Lung (tissue), 12 donors: ENCODE data around the gene ZFTA. TPM values are rescaled to one million over a fixed set of nuclear protein-coding genes. Genes with fewer than 3 reads are reported as not detected.

Experiments used
- ATAC-seq: fragments of 200-7000 bp; cut with Tn5 transposase; one replicate; pipeline ENCODE4 v1.9.1; 2020; ENCODE audit warnings: moderate number of reproducible peaks; ENCODE audit not compliant: insufficient read depth, low FRiP score
- DNase-seq, 3 donors: peaks; one replicate each; pipeline ENCODE4 v3.0.0-alpha.2; 2013 to 2017
- H3K27ac ChIP-seq, 2 donors: one replicate each; pipeline ENCODE4 v1.5.1; 2013; ENCODE audit warnings: mild to moderate bottlenecking in 2 of 2, moderate library complexity in 2 of 2, control low read depth in 1 of 2, inconsistent platforms in 1 of 2, low read depth in 1 of 2, low read length in 1 of 2
- H3K27me3 ChIP-seq, 3 donors: one replicate each; pipeline ENCODE4 v1.5.1; 2013; ENCODE audit warnings: low read length in 2 of 3; ENCODE audit not compliant: control insufficient read depth in 3 of 3, insufficient read depth in 3 of 3
- H3K36me3 ChIP-seq, 4 donors: one replicate each; pipeline ENCODE4 v1.5.1; 2013; ENCODE audit warnings: low read length in 4 of 4, mild to moderate bottlenecking in 1 of 4, moderate library complexity in 1 of 4; ENCODE audit not compliant: control insufficient read depth in 4 of 4, insufficient read depth in 4 of 4
- H3K4me1 ChIP-seq, 5 donors: one replicate each; pipeline ENCODE4 v1.5.1; 2013; ENCODE audit warnings: low read length in 5 of 5, mild to moderate bottlenecking in 2 of 5, moderate library complexity in 1 of 5; ENCODE audit not compliant: control insufficient read depth in 5 of 5, insufficient read depth in 5 of 5
- H3K4me3 ChIP-seq: one replicate; pipeline ENCODE4 v1.5.1; 2013; ENCODE audit warnings: mild to moderate bottlenecking, control low read depth, moderate library complexity
- H3K9ac ChIP-seq, 2 donors: one replicate each; pipeline ENCODE4 v1.5.1; 2013; ENCODE audit warnings: low read length in 2 of 2, control low read depth in 1 of 2; ENCODE audit not compliant: insufficient read depth in 1 of 2
- H3K9me3 ChIP-seq, 4 donors: one replicate each; pipeline ENCODE4 v1.5.1; 2013; ENCODE audit warnings: low read length in 3 of 4, mild to moderate bottlenecking in 1 of 4, moderate library complexity in 1 of 4; ENCODE audit not compliant: control insufficient read depth in 4 of 4, insufficient read depth in 3 of 4
- CTCF ChIP-seq: IDR thresholded peaks from 2 replicates; pipeline ENCODE4 v1.5.1; 2012; ENCODE audit warnings: mild to moderate bottlenecking; ENCODE audit errors: control extremely low read depth, extremely low read depth
- WGBS, 2 donors: extraction: QIAGEN DNeasy Blood & Tissue Kit; methylation state at CpG; one replicate each; pipeline ENCODE4 v1.1.7; 2013; 5-methylcytosine and 5-hydroxymethylcytosine counted together
- polyA plus RNA-seq, 2 donors: library from polyadenylated mRNA; stranded (reverse); fragments of 200-250 nt; gene quantifications; one replicate each; pipeline ENCODE4 v1.2.1, GENCODE V29; 2013
- total RNA-seq, 2 donors: library from RNA; depleted of rRNA in 1 of 2; stranded (reverse); fragments of >200 nt in 1 of 2; gene quantifications; one replicate each; pipeline ENCODE4 v1.2.1, GENCODE V29; 2014 to 2021
- donor health status: control.
- donor health status: control.
- donor health status: Bipolar disorder and iron deficiency.
- donor health status: healthy.
- donor health status: DM: yes; HTN: yes; CAD: no.

Gene ZFTA
- total and polyA plus RNA-seq, 4 donors, result 4.1 to 21.8 (median 6.7) TPM

- no peak for TF ChIP-seq CTCF
- WGBS, 2 donors, result 75 to 88% methylated on average over 34 of the region's 34 CpGs
- no peak overlapping the region for H3K4me3 ChIP-seq
- H3K36me3 ChIP-seq, result peaks cover 2 to 14% (median 3%) of the 10 kb centered on the region in 4 donors
- H3K27ac ChIP-seq, result no peak overlapping the region
- no peaks in the 10 kb centered on the region for H3K9me3 ChIP-seq
- ATAC-seq (no peak), DNase-seq (peak; percentile 35 to 46 (median 45))
- H3K4me1 ChIP-seq, result peaks cover 0 to 45% (median 8%) of the 10 kb centered on the region in 5 donors
- H3K27me3 ChIP-seq, result no peaks in the 10 kb centered on the region
- H3K9ac ChIP-seq, result no peak overlapping the region
Measured at GRCh38 chr11:63761931-63762653, 6.5 kb downstream of the ZFTA start.

- ATAC-seq (no peak), DNase-seq (no peak)
- Histone ChIP-seq H3K9ac (no peak overlapping the region), H3K27me3 (no peaks in the 10 kb centered on the region), H3K36me3 (peaks cover 2 to 16% (median 5%) of the 10 kb centered on the region in 4 donors), H3K4me1 (peaks cover 0 to 36% (median 8%) of the 10 kb centered on the region in 5 donors), H3K27ac (no peak overlapping the region), H3K9me3 (no peaks in the 10 kb centered on the region), H3K4me3 (no peak overlapping the region)
- TF ChIP-seq CTCF, result no peak
- WGBS, 2 donors, result 87 to 88% methylated on average over 10 of the region's 10 CpGs
Measured at GRCh38 chr11:63761188-63761587, 7.4 kb downstream of the ZFTA start.

DNA sequence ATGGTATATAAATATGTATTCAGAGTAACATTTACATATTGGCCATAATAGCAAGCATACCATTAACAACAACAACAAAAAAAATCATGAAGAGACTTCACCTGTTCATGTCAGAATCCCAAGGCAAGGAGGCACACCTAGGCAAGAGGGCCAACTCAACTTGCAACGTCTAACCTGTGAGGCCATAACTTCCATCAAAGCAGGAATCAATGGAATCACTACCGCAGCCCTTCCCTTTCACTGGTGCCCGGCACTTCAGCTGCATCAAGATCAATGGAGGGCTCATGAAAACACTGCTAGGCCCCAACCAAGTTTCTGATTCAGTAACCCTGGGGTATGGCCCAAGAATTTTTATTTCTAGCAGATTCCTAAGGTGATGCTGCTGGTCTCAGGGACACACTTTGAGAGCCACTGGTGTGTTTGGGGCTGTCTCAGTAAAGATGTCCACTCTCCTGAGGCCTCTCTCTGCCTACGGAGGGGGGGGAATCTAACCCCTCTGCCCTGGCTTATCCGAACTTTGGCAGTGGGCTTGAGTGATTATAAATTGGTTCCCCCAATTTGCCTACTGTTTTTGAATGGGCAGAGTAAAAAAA lies 8.0 kb downstream of the ZFTA start:
- 86 to 87% methylated on average over 5 of the region's 5 CpGs for WGBS, 2 donors
- H3K27ac ChIP-seq, result no peak overlapping the region
- no peaks in the 10 kb centered on the region for H3K27me3 ChIP-seq
- no peak for TF ChIP-seq CTCF
- peaks cover 2 to 16% (median 6%) of the 10 kb centered on the region in 4 donors for H3K36me3 ChIP-seq
- no peaks in the 10 kb centered on the region for H3K9me3 ChIP-seq
- no peak overlapping the region for H3K4me3 ChIP-seq
- ATAC-seq (no peak), DNase-seq (no peak)
- peaks cover 0 to 33% (median 8%) of the 10 kb centered on the region in 5 donors for H3K4me1 ChIP-seq
- no peak overlapping the region for H3K9ac ChIP-seq
